Activated B cell treated with CpG ODN at 0.5 μM for 24 hours (primary cell): ENCODE measurements around the gene TMEM231. TPM values are rescaled to one million over a fixed set of nuclear protein-coding genes. Genes with fewer than 3 reads are reported as not detected.
"Not testable (repeated sequence)": the region's sequence is repeated elsewhere in the genome, so short reads cannot be mapped to it uniquely, and the experiment has no call there.

Experiments used
- ATAC-seq: fragments of 200-7000 bp; cut with Tn5 transposase; one replicate; pipeline ENCODE4 v1.10.0; 2021; ENCODE audit warnings: low read depth, mild to moderate bottlenecking, moderate library complexity
- CTCF ChIA-PET: fragments of 350-600 bp; sonication (Branson Sonifier 250); formaldehyde crosslinking; loops from one replicate; lab custom pipeline; 2021; ENCODE audit warnings: antibody characterized with exemption; lab: Charles Lee
- POLR2A ChIA-PET: fragments of 350-600 bp; sonication (Branson Sonifier 250); formaldehyde crosslinking; loops from one replicate; lab custom pipeline; 2021; ENCODE audit warnings: antibody characterized with exemption; lab: Charles Lee
- DNase-seq: peaks from one replicate; pipeline ENCODE4 v3.0.0; 2022
- H3K27ac Mint-ChIP-seq: one replicate; pipeline ENCODE4 v1.8.0; 2020; ENCODE audit warnings: mixed read lengths
- H3K27me3 Mint-ChIP-seq: one replicate; pipeline ENCODE4 v1.8.0; 2021; ENCODE audit warnings: mixed read lengths
- H3K36me3 Mint-ChIP-seq: one replicate; pipeline ENCODE4 v1.8.0; 2021; ENCODE audit warnings: low read depth, mixed read lengths
- H3K4me1 Mint-ChIP-seq: one replicate; pipeline ENCODE4 v1.8.0; 2021; ENCODE audit warnings: mixed read lengths
- H3K4me3 Mint-ChIP-seq: one replicate; pipeline ENCODE4 v1.8.0; 2020; ENCODE audit warnings: mild to moderate bottlenecking, mixed read lengths
- H3K9me3 Mint-ChIP-seq: one replicate; pipeline ENCODE4 v1.8.0; 2020; ENCODE audit warnings: mixed read lengths
- intact Hi-C: fragments of 100-400 bp; cut with micrococcal nuclease; formaldehyde crosslinking; loops from one replicate; pipeline ENCODE4 v1.15.1; 2024
- total RNA-seq: library from RNA; stranded (reverse); gene quantifications from 2 replicates; pipeline ENCODE4 v1.2.3, GENCODE V29; 2022
- TF ChIP-seq, protein P1 (sequence below): fragments of 200-600 bp; IDR thresholded peaks from one replicate; pipeline ENCODE4 v1.8.0; 2022; ENCODE audit warnings: antibody characterized with exemption, mild to moderate bottlenecking

The TMEM231 gene
- total RNA-seq, 1 donor from 2014 or later = 4.1 TPM

- ChIA-PET POLR2A (no interaction called here), CTCF (interaction anchor here (0.7 to 1.0 kb wide), 2 partner anchors 11 to 42 kb away, joined by 3 to 4 read pairs; no protein-coding TSS in a partner anchor)
- no peaks in the 10 kb centered on the region for H3K36me3 Mint-ChIP-seq
- no peak overlapping the region for H3K27ac Mint-ChIP-seq
- H3K27me3 Mint-ChIP-seq = peaks cover 8% of the 10 kb centered on the region
- no peak for DNase-seq
- intact Hi-C loops = no loop called here
- TF ChIP-seq, protein P1, sequence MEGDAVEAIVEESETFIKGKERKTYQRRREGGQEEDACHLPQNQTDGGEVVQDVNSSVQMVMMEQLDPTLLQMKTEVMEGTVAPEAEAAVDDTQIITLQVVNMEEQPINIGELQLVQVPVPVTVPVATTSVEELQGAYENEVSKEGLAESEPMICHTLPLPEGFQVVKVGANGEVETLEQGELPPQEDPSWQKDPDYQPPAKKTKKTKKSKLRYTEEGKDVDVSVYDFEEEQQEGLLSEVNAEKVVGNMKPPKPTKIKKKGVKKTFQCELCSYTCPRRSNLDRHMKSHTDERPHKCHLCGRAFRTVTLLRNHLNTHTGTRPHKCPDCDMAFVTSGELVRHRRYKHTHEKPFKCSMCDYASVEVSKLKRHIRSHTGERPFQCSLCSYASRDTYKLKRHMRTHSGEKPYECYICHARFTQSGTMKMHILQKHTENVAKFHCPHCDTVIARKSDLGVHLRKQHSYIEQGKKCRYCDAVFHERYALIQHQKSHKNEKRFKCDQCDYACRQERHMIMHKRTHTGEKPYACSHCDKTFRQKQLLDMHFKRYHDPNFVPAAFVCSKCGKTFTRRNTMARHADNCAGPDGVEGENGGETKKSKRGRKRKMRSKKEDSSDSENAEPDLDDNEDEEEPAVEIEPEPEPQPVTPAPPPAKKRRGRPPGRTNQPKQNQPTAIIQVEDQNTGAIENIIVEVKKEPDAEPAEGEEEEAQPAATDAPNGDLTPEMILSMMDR = no peak
- no peaks in the 10 kb centered on the region for H3K9me3 Mint-ChIP-seq
- H3K4me1 Mint-ChIP-seq = no peaks in the 10 kb centered on the region
- ATAC-seq = no peak
- no peak overlapping the region for H3K4me3 Mint-ChIP-seq
These were observed 49.9 kb downstream of the TMEM231 start for GRCh38 chr16:75506107-75506506.

GRCh38 chr16:75503801-75504200, 52.3 kb downstream of the TMEM231 start:
- TF ChIP-seq, protein P1 = no peak
- H3K36me3 Mint-ChIP-seq = no peaks in the 10 kb centered on the region
- no peak overlapping the region for H3K4me3 Mint-ChIP-seq
- H3K9me3 Mint-ChIP-seq = no peaks in the 10 kb centered on the region
- intact Hi-C loops = no loop called here
- peaks cover 14% of the 10 kb centered on the region for H3K27me3 Mint-ChIP-seq
- ATAC-seq = no peak
- ChIA-PET CTCF (no interaction called here), POLR2A (no interaction called here)
- no peak overlapping the region for H3K27ac Mint-ChIP-seq
- no peaks in the 10 kb centered on the region for H3K4me1 Mint-ChIP-seq
- DNase-seq = no peak

DNA sequence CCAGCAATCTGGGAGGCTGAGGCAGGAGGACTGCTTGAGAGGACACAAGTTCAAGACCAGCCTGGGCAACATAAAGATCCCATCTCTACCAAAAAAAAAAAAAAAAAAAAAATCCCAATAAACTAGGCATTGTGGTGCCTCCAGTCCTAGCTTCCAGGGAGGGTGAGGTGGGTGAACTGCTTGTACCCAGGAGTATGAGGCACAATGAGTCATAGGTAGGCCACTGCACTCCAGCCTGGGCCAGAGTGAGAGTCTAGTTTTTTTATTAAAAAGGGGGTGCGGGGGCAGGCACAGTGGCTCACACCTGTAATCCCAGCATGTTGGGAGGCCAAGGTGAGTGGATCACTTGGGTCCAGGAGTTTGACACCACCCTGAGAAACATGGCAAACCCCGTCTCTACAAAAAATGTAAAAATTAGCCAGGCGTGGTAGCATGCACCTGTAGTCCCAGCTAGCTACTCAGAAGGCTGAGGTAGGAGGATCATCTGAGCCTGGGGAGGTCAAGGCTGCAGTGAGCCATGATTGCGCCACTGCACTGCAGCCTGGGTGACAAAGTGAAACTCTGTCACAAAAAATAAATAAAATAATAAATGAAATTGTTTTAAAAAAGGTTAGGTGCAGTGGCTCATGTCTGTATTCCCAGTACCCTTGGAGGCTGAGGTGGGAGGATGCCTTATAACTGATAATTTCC, 53.0 kb downstream of the TMEM231 start:
- Mint-ChIP-seq H3K9me3 (no peaks in the 10 kb centered on the region), H3K36me3 (no peaks in the 10 kb centered on the region), H3K27ac (no peak overlapping the region), H3K4me3 (no peak overlapping the region), H3K4me1 (no peaks in the 10 kb centered on the region), H3K27me3 (peaks cover 12% of the 10 kb centered on the region)
- CTCF ChIA-PET = no interaction called here
- intact Hi-C loops = no loop called here
- DNase-seq (no peak), ATAC-seq (no peak)
- POLR2A ChIA-PET = no interaction called here
- TF ChIP-seq, protein P1 = no peak

- H3K4me3 Mint-ChIP-seq, H3K36me3 Mint-ChIP-seq, H3K9me3 Mint-ChIP-seq, ATAC-seq, POLR2A ChIA-PET, intact Hi-C loops, H3K4me1 Mint-ChIP-seq, CTCF ChIA-PET, DNase-seq, H3K27ac Mint-ChIP-seq: not testable (repeated sequence)
- H3K27me3 Mint-ChIP-seq = peaks cover 19% of the 10 kb centered on the region
These were observed 54.2 kb downstream of the TMEM231 start for GRCh38 chr16:75501820-75502219.

GRCh38 chr16:75501359-75501758, 54.7 kb downstream of the TMEM231 start:
- no peak for ATAC-seq
- H3K27me3 Mint-ChIP-seq = peaks cover 19% of the 10 kb centered on the region
- H3K4me3 Mint-ChIP-seq = no peak overlapping the region
- no peaks in the 10 kb centered on the region for H3K4me1 Mint-ChIP-seq
- H3K27ac Mint-ChIP-seq = no peak overlapping the region
- no peak for DNase-seq
- intact Hi-C loops = no loop called here
- TF ChIP-seq, protein P1 = no peak
- ChIA-PET POLR2A (no interaction called here), CTCF (no interaction called here)
- no peaks in the 10 kb centered on the region for H3K36me3 Mint-ChIP-seq
- H3K9me3 Mint-ChIP-seq = no peaks in the 10 kb centered on the region

GRCh38 chr16:75498605-75499322, 57.3 kb downstream of the TMEM231 start:
- POLR2A ChIA-PET = interaction anchor here (0.6 kb wide), 1 partner anchor 30 kb away, joined by 3 read pairs; no protein-coding TSS in a partner anchor
- H3K36me3 Mint-ChIP-seq, intact Hi-C loops, ATAC-seq, DNase-seq, H3K9me3 Mint-ChIP-seq, H3K27ac Mint-ChIP-seq, CTCF ChIA-PET, H3K4me3 Mint-ChIP-seq, H3K4me1 Mint-ChIP-seq: not testable (repeated sequence)
- peaks cover 26% of the 10 kb centered on the region for H3K27me3 Mint-ChIP-seq
